WTC11 (cell line): ENCODE measurements around the gene PLXNB2. TPM values are rescaled to one million over a fixed set of nuclear protein-coding genes. Genes with fewer than 3 reads are reported as not detected.

Source experiments
- ATAC-seq: fragments of 200-7000 bp; cut with Tn5 transposase; 2 replicates; pipeline ENCODE4 v1.10.0; 2021; ENCODE audit warnings: mild to moderate bottlenecking, moderate library complexity
- CTCF ChIA-PET: fragments of 300-600 bp; sonication (Branson Sonifier 250); formaldehyde crosslinking; loops from one replicate; lab custom pipeline; 2021; ENCODE audit warnings: antibody characterized with exemption; lab: Charles Lee
- POLR2A ChIA-PET: fragments of 350-600 bp; sonication (Branson Sonifier 250); formaldehyde crosslinking; loops from one replicate; lab custom pipeline; 2021; ENCODE audit warnings: antibody characterized with exemption; lab: Charles Lee
- DNase-seq: peaks from one replicate; pipeline ENCODE4 v3.0.0; 2021; ENCODE audit warnings: low spot score
- H3K27ac Mint-ChIP-seq: 2 replicates; pipeline ENCODE4 v1.8.0; 2021; ENCODE audit warnings: mixed read lengths
- H3K27me3 Mint-ChIP-seq: 2 replicates; pipeline ENCODE4 v1.8.0; 2021; ENCODE audit warnings: low read depth, mild to moderate bottlenecking, moderate library complexity, mixed read lengths
- H3K36me3 Mint-ChIP-seq: 2 replicates; pipeline ENCODE4 v1.8.0; 2021; ENCODE audit warnings: mixed read lengths
- H3K4me1 Mint-ChIP-seq: 2 replicates; pipeline ENCODE4 v1.8.0; 2022; ENCODE audit warnings: mixed read lengths
- H3K4me3 Mint-ChIP-seq: 2 replicates; pipeline ENCODE4 v1.8.0; 2021; ENCODE audit warnings: mild to moderate bottlenecking, moderate library complexity, mixed read lengths
- H3K9me3 Mint-ChIP-seq: 2 replicates; pipeline ENCODE4 v1.8.0; 2021; ENCODE audit warnings: mixed read lengths
- ATF1 ChIP-seq: sonication (generic); formaldehyde crosslinking; IDR thresholded peaks from 2 replicates; pipeline ENCODE4 v1.8.1; 2023; ENCODE audit warnings: mild to moderate bottlenecking, moderate library complexity, missing genetic modification reagents
- ATF3 ChIP-seq: sonication (generic); formaldehyde crosslinking; conservative IDR thresholded peaks from 2 replicates; pipeline ENCODE4 v1.8.1; 2022; ENCODE audit warnings: mild to moderate bottlenecking, missing genetic modification reagents
- CREB1 ChIP-seq: sonication (generic); formaldehyde crosslinking; IDR thresholded peaks from 2 replicates; pipeline ENCODE4 v1.8.0; 2023; ENCODE audit warnings: mild to moderate bottlenecking, missing genetic modification reagents
- CTCF ChIP-seq: fragments of 200-600 bp; IDR thresholded peaks from 2 replicates; pipeline ENCODE4 v1.8.0; 2022; ENCODE audit warnings: antibody characterized with exemption
- FOXJ3 ChIP-seq: sonication (generic); formaldehyde crosslinking; IDR thresholded peaks from 2 replicates; pipeline ENCODE4 v1.9.0; 2021; ENCODE audit warnings: missing genetic modification reagents, mild to moderate bottlenecking, borderline replicate concordance
- FOXP1 ChIP-seq: sonication (generic); formaldehyde crosslinking; IDR thresholded peaks from 2 replicates; pipeline ENCODE4 v1.8.0; 2022; ENCODE audit warnings: missing genetic modification reagents, mild to moderate bottlenecking, moderate library complexity, borderline replicate concordance
- HMGXB4 ChIP-seq: sonication (generic); formaldehyde crosslinking; IDR thresholded peaks from 2 replicates; pipeline ENCODE4 v1.8.1; 2023; ENCODE audit warnings: mild to moderate bottlenecking, moderate library complexity, missing genetic modification reagents
- JUN ChIP-seq: sonication (generic); formaldehyde crosslinking; IDR thresholded peaks from 2 replicates; pipeline ENCODE4 v1.8.0; 2023; ENCODE audit warnings: mild to moderate bottlenecking, missing genetic modification reagents
- MLX ChIP-seq: sonication (generic); formaldehyde crosslinking; IDR thresholded peaks from 2 replicates; pipeline ENCODE4 v1.8.1; 2023; ENCODE audit warnings: mild to moderate bottlenecking, missing genetic modification reagents, moderate library complexity
- NR2C2 ChIP-seq: sonication (generic); formaldehyde crosslinking; IDR thresholded peaks from 2 replicates; pipeline ENCODE4 v1.8.0; 2022; ENCODE audit warnings: mild to moderate bottlenecking, missing genetic modification reagents
- RELA ChIP-seq: sonication (generic); formaldehyde crosslinking; IDR thresholded peaks from 2 replicates; pipeline ENCODE4 v1.8.1; 2022; ENCODE audit warnings: missing genetic modification reagents, mild to moderate bottlenecking, borderline replicate concordance
- ZBTB21 ChIP-seq: sonication (generic); formaldehyde crosslinking; IDR thresholded peaks from 2 replicates; pipeline ENCODE4 v1.8.1; 2023; ENCODE audit warnings: mild to moderate bottlenecking, missing genetic modification reagents, borderline replicate concordance
- ZMAT4 ChIP-seq: fragments of 250-450 bp; sonication (Bioruptor Pico); IDR thresholded peaks from 2 replicates; pipeline ENCODE4 v1.9.0; 2021; ENCODE audit warnings: mild to moderate bottlenecking
- ZNF232 ChIP-seq: sonication (generic); formaldehyde crosslinking; IDR thresholded peaks from 2 replicates; pipeline ENCODE4 v1.8.0; 2022; ENCODE audit warnings: mild to moderate bottlenecking, missing genetic modification reagents
- ZNF396 ChIP-seq: fragments of 250-450 bp; sonication (Bioruptor Pico); IDR thresholded peaks from 2 replicates; pipeline ENCODE4 v1.8.0; 2021; ENCODE audit warnings: mild to moderate bottlenecking, moderate library complexity, borderline replicate concordance
- ZNF423 ChIP-seq: fragments of 250-450 bp; sonication (Bioruptor Pico); IDR thresholded peaks from 2 replicates; pipeline ENCODE4 v2.1.2; 2022; ENCODE audit warnings: mild to moderate bottlenecking, moderate library complexity
- total RNA-seq: library from RNA; stranded (reverse); gene quantifications from 3 replicates; pipeline ENCODE4 v1.2.3, GENCODE V29; 2021
- TF ChIP-seq, protein P1 (sequence below): sonication (generic); formaldehyde crosslinking; IDR thresholded peaks from 2 replicates; pipeline ENCODE4 v1.8.1; 2022; ENCODE audit warnings: missing genetic modification reagents, borderline replicate concordance
- TF ChIP-seq, protein P2 (sequence below): sonication (generic); formaldehyde crosslinking; IDR thresholded peaks from 2 replicates; pipeline ENCODE4 v1.8.0; 2022; ENCODE audit warnings: mild to moderate bottlenecking, missing genetic modification reagents
- TF ChIP-seq, protein P3 (sequence below): fragments of 250-450 bp; sonication (Bioruptor Pico); IDR thresholded peaks from 2 replicates; pipeline ENCODE4 v1.9.0; 2021; ENCODE audit warnings: moderate library complexity, mild to moderate bottlenecking, inconsistent platforms, borderline replicate concordance

PLXNB2 gene
- total RNA-seq, 1 experiment from 2014 or later = 113 TPM

DNA sequence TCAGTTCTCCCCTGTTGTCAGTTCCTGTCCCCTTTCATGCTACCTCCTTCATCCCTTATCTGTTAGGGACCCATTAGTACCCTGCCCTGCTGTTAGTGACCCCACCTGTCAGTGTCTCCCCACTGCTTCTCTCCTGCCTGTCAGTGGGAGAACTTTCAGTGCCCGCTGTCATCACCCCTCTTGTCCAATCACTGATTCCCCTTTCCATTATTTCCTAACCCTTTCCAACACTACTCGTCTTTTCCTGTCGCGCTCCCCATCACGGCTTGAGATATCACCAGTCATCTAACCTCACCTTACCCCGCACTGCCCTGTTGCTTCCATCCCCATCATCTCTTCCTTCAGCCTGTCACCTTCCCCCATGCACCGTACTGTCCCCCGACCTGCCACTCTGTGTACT lies 39.7 kb upstream of the PLXNB2 start:
- H3K36me3 Mint-ChIP-seq = no peaks in the 10 kb centered on the region
- no peak overlapping the region for H3K4me3 Mint-ChIP-seq
- CTCF ChIA-PET = no interaction called here
- DNase-seq (no peak), ATAC-seq (no peak)
- no peak overlapping the region for H3K27ac Mint-ChIP-seq
- no peaks in the 10 kb centered on the region for H3K27me3 Mint-ChIP-seq
- no peaks in the 10 kb centered on the region for H3K9me3 Mint-ChIP-seq
- POLR2A ChIA-PET = no interaction called here
- no peak for TF ChIP-seq JUN (CRISPR knock-in tag)
- TF ChIP-seq ZBTB21 (CRISPR knock-in tag) = no peak
- TF ChIP-seq ZNF396 (CRISPR knock-in tag) = no peak
- no peak for TF ChIP-seq ZMAT4 (CRISPR knock-in tag)
- no peak for TF ChIP-seq FOXJ3 (CRISPR knock-in tag)
- TF ChIP-seq, protein P1, sequence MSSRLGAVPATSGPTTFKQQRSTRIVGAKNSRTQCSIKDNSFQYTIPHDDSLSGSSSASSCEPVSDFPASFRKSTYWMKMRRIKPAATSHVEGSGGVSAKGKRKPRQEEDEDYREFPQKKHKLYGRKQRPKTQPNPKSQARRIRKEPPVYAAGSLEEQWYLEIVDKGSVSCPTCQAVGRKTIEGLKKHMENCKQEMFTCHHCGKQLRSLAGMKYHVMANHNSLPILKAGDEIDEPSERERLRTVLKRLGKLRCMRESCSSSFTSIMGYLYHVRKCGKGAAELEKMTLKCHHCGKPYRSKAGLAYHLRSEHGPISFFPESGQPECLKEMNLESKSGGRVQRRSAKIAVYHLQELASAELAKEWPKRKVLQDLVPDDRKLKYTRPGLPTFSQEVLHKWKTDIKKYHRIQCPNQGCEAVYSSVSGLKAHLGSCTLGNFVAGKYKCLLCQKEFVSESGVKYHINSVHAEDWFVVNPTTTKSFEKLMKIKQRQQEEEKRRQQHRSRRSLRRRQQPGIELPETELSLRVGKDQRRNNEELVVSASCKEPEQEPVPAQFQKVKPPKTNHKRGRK (CRISPR knock-in tag) = no peak
- TF ChIP-seq RELA (CRISPR knock-in tag) = no peak
- TF ChIP-seq, protein P2, sequence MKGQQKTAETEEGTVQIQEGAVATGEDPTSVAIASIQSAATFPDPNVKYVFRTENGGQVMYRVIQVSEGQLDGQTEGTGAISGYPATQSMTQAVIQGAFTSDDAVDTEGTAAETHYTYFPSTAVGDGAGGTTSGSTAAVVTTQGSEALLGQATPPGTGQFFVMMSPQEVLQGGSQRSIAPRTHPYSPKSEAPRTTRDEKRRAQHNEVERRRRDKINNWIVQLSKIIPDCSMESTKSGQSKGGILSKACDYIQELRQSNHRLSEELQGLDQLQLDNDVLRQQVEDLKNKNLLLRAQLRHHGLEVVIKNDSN (CRISPR knock-in tag) = no peak
- no peaks in the 10 kb centered on the region for H3K4me1 Mint-ChIP-seq

- CTCF ChIA-PET = no interaction called here
- H3K4me1 Mint-ChIP-seq = no peaks in the 10 kb centered on the region
- POLR2A ChIA-PET = no interaction called here
- H3K27me3 Mint-ChIP-seq = peaks cover 4% of the 10 kb centered on the region
- H3K36me3 Mint-ChIP-seq = no peaks in the 10 kb centered on the region
- H3K9me3 Mint-ChIP-seq = no peaks in the 10 kb centered on the region
- no peak overlapping the region for H3K4me3 Mint-ChIP-seq
- DNase-seq = no peak
- TF ChIP-seq MLX (CRISPR knock-in tag) (no peak), NR2C2 (no peak), ATF3 (no peak), FOXP1 (CRISPR knock-in tag) (no peak), ZBTB21 (CRISPR knock-in tag) (no peak), ATF1 (CRISPR knock-in tag) (no peak), CTCF (no peak), ZNF423 (no peak), ZNF232 (CRISPR knock-in tag) (no peak), CREB1 (CRISPR knock-in tag) (no peak), HMGXB4 (CRISPR knock-in tag) (no peak)
- TF ChIP-seq, protein P3, sequence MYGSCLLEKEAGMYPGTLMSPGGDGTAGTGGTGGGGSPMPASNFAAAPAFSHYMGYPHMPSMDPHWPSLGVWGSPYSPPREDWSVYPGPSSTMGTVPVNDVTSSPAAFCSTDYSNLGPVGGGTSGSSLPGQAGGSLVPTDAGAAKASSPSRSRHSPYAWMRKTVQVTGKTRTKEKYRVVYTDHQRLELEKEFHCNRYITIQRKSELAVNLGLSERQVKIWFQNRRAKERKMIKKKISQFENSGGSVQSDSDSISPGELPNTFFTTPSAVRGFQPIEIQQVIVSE = no peak
- TF ChIP-seq, all 79 proteins: peak for 0
- ATAC-seq = no peak
- no peak overlapping the region for H3K27ac Mint-ChIP-seq
These were observed 39.0 kb upstream of the PLXNB2 start for GRCh38 chr22:50346470-50346869.
